ENCODE measurements around the gene WNT6. TPM values are rescaled to one million over a fixed set of nuclear protein-coding genes. Genes with fewer than 3 reads are reported as not detected.

The WNT6 gene
- total RNA-seq, 2 donors from 2014 or later, result 0.29 TPM; not detected in 1

- Mint-ChIP-seq H3K4me1 (peaks cover 32% of the 10 kb centered on the region), H3K36me3 (ENCODE audit: low read depth) (peaks cover 51% of the 10 kb centered on the region), H3K4me3 (peak overlapping the region; percentile 67), H3K27ac (peak overlapping the region; percentile 55), H3K9me3 (no peaks in the 10 kb centered on the region), H3K27me3 (no peaks in the 10 kb centered on the region)
- ATAC-seq (replicated peaks), result peak; percentile 67
These were observed 23.3 kb downstream of the WNT6 start for GRCh38 chr2:218882866-218883366.

DNA sequence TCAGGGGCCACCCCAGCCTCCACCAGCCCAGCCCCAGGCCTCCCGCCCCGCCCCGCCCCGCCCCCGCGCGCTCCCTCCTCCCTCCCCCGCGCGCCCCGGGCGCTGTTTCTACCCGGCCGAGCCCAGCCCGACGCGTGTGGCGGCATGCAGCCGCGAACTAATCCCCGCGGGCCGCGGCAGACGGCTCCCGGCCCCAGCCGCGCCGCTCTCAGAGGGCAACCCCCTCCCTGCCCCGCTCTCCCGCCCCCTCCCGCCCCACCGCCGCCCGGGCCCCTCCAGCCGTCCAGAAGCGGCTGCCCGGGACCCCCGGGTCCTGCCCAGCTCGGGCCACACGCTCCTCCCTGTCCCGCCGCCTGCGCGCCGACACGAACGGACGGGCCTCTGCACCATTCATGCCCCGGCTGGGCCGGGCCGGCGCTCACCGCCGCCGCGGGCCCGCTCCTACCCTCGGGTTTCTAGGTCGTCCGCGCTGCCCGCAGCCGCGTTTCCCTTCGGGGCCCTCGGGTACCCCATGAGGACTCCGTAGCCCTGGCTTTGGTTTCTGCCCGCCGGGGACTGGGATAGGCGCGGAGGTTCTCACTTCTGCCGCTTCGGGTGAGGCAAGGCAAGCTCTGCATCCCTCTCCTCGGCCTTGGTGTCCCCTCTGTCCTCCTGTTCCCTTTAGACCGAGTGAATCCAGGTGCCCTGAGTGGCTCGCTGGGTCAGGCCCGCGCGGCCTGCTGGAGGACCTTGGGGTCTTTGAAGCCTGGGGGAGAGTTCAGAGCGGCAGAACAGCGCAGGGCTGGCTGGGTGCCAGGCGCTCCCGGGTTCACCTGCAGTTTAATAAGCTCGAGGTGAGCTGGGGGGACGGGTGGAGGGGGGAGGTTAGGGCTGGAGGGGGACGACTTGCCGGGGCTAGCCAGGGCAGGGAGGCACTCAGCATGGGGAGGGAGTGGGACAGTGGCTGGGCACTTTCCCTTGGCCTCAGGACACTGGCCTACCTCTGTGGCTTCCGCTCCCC, 24.2 kb downstream of the WNT6 start:
- Mint-ChIP-seq H3K9me3 (no peaks in the 10 kb centered on the region), H3K36me3 (ENCODE audit: low read depth) (peaks cover 51% of the 10 kb centered on the region), H3K27me3 (no peaks in the 10 kb centered on the region), H3K4me3 (peak overlapping the region; percentile 67), H3K27ac (peak overlapping the region; percentile 55), H3K4me1 (peaks cover 32% of the 10 kb centered on the region)
- peak; percentile 25 for ATAC-seq (replicated peaks)

DNA sequence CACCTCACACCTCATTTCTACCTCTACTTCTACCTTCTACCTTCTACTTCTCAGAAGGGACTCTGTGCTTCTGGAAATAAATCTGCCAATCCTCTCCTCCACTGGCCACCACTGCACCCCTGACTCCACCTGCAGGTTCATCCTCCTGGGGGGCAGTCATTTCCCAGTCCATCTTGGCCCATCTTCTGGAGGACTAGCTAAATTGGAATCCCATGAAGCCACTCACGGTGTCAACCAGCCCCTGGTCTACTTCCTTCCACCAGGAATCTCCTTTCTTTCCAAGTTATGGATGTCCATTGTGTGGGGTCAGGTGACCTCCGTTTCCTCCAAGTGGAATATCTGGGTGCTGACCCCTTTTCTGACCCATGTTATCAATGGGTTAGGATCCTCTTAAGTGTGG, 24.9 kb downstream of the WNT6 start:
- Mint-ChIP-seq H3K27ac (peak overlapping the region; percentile 64), H3K4me1 (peaks cover 29% of the 10 kb centered on the region), H3K36me3 (ENCODE audit: low read depth) (peaks cover 51% of the 10 kb centered on the region), H3K4me3 (peak overlapping the region; percentile 67), H3K27me3 (no peaks in the 10 kb centered on the region), H3K9me3 (no peaks in the 10 kb centered on the region)
- ATAC-seq (replicated peaks), result no peak

GRCh38 chr2:218885981-218886947, 26.7 kb downstream of the WNT6 start:
- H3K4me3 Mint-ChIP-seq, result peak overlapping the region; percentile 67
- peak; percentile 32 for ATAC-seq (replicated peaks)
- H3K27ac Mint-ChIP-seq, result peak overlapping the region; percentile 64
- no peaks in the 10 kb centered on the region for H3K27me3 Mint-ChIP-seq
- peaks cover 30% of the 10 kb centered on the region for H3K4me1 Mint-ChIP-seq
- peaks cover 54% of the 10 kb centered on the region for H3K36me3 Mint-ChIP-seq (ENCODE audit: low read depth)
- no peaks in the 10 kb centered on the region for H3K9me3 Mint-ChIP-seq

DNA sequence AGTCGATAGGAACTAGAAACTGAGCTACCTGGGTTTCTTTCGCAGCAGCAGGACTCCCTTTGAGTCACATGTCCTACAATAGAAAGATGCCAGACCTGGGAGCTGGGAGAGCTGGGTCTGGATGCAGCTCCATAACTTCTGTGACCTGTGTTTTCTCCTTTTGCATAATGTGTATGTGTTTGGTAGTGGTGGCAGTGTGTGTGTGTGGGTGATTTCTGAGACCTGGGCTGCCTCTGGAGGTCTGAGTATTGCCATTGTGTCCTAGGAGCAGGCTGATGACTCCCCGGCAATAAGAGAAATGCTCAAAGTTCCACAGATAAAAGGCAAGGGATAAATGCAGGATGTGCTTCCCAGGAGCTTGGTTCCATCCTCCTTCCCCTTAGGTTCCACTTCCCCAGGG, 27.5 kb downstream of the WNT6 start:
- Mint-ChIP-seq H3K27me3 (no peaks in the 10 kb centered on the region), H3K36me3 (ENCODE audit: low read depth) (peaks cover 54% of the 10 kb centered on the region), H3K4me1 (peaks cover 38% of the 10 kb centered on the region), H3K4me3 (no peak overlapping the region), H3K9me3 (no peaks in the 10 kb centered on the region), H3K27ac (no peak overlapping the region)
- no peak for ATAC-seq (replicated peaks)

- H3K36me3 Mint-ChIP-seq (ENCODE audit: low read depth), result peaks cover 47% of the 10 kb centered on the region
- no peaks in the 10 kb centered on the region for H3K9me3 Mint-ChIP-seq
- H3K27me3 Mint-ChIP-seq, result no peaks in the 10 kb centered on the region
- peaks cover 29% of the 10 kb centered on the region for H3K4me1 Mint-ChIP-seq
- H3K4me3 Mint-ChIP-seq, result no peak overlapping the region
- no peak overlapping the region for H3K27ac Mint-ChIP-seq
- ATAC-seq (replicated peaks), result no peak
These were observed 28.7 kb downstream of the WNT6 start for GRCh38 chr2:218888341-218888740.

- no peaks in the 10 kb centered on the region for H3K27me3 Mint-ChIP-seq
- H3K4me1 Mint-ChIP-seq, result peaks cover 33% of the 10 kb centered on the region
- peaks cover 48% of the 10 kb centered on the region for H3K36me3 Mint-ChIP-seq (ENCODE audit: low read depth)
- no peak overlapping the region for H3K27ac Mint-ChIP-seq
- no peak overlapping the region for H3K4me3 Mint-ChIP-seq
- ATAC-seq (replicated peaks), result no peak
- H3K9me3 Mint-ChIP-seq, result no peaks in the 10 kb centered on the region
These were observed 30.3 kb downstream of the WNT6 start for GRCh38 chr2:218889937-218890336.

GRCh38 chr2:218890369-218890768, 30.8 kb downstream of the WNT6 start:
- no peak for ATAC-seq (replicated peaks)
- Mint-ChIP-seq H3K36me3 (ENCODE audit: low read depth) (peaks cover 43% of the 10 kb centered on the region), H3K4me1 (peaks cover 31% of the 10 kb centered on the region), H3K27ac (peak overlapping the region; percentile 95), H3K9me3 (no peaks in the 10 kb centered on the region), H3K27me3 (no peaks in the 10 kb centered on the region), H3K4me3 (no peak overlapping the region)

- peak overlapping the region; percentile 95 for H3K27ac Mint-ChIP-seq
- peak overlapping the region; percentile 85 for H3K4me3 Mint-ChIP-seq
- peaks cover 44% of the 10 kb centered on the region for H3K36me3 Mint-ChIP-seq (ENCODE audit: low read depth)
- ATAC-seq (replicated peaks), result no peak
- H3K4me1 Mint-ChIP-seq, result peaks cover 32% of the 10 kb centered on the region
- H3K27me3 Mint-ChIP-seq, result no peaks in the 10 kb centered on the region
- no peaks in the 10 kb centered on the region for H3K9me3 Mint-ChIP-seq
These were observed 31.9 kb downstream of the WNT6 start for GRCh38 chr2:218891275-218892135.

DNA sequence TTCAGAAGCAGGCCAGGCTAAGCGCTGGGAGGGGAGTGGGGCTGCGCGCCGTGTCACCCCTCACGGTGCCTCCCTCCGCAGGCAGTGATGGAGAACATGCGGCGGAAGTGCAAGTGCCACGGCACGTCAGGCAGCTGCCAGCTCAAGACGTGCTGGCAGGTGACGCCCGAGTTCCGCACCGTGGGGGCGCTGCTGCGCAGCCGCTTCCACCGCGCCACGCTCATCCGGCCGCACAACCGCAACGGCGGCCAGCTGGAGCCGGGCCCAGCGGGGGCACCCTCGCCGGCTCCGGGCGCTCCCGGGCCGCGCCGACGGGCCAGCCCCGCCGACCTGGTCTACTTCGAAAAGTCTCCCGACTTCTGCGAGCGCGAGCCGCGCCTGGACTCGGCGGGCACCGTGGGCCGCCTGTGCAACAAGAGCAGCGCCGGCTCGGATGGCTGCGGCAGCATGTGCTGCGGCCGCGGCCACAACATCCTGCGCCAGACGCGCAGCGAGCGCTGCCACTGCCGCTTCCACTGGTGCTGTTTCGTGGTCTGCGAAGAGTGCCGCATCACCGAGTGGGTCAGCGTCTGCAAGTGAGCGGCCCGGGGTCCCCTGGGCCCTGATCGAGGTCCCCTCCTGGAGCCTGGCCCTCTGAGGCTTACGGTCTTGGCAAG, 33.2 kb downstream of the WNT6 start:
- ATAC-seq (replicated peaks), result peak; percentile 61
- Mint-ChIP-seq H3K27ac (peak overlapping the region; percentile 95), H3K27me3 (no peaks in the 10 kb centered on the region), H3K4me3 (peak overlapping the region; percentile 85), H3K36me3 (ENCODE audit: low read depth) (peaks cover 46% of the 10 kb centered on the region), H3K9me3 (no peaks in the 10 kb centered on the region), H3K4me1 (peaks cover 32% of the 10 kb centered on the region)

- Mint-ChIP-seq H3K36me3 (ENCODE audit: low read depth) (peaks cover 46% of the 10 kb centered on the region), H3K4me3 (peak overlapping the region; percentile 85), H3K4me1 (peaks cover 39% of the 10 kb centered on the region), H3K27ac (peak overlapping the region; percentile 95), H3K27me3 (peaks cover 1% of the 10 kb centered on the region), H3K9me3 (no peaks in the 10 kb centered on the region)
- no peak for ATAC-seq (replicated peaks)
These were observed 33.9 kb downstream of the WNT6 start for GRCh38 chr2:218893349-218894150.

GRCh38 chr2:218894151-218894879, 34.7 kb downstream of the WNT6 start:
- no peak for ATAC-seq (replicated peaks)
- Mint-ChIP-seq H3K4me3 (peak overlapping the region; percentile 85), H3K36me3 (ENCODE audit: low read depth) (peaks cover 46% of the 10 kb centered on the region), H3K4me1 (peaks cover 41% of the 10 kb centered on the region), H3K9me3 (no peaks in the 10 kb centered on the region), H3K27ac (peak overlapping the region; percentile 95), H3K27me3 (peaks cover 4% of the 10 kb centered on the region)

Measured in activated T-helper 17 cell treated with anti-CD3 and anti-CD28 coated beads, Interleukin-2, amount 50 U/mL, for 72 hours (primary cell).